ENCODE measurements around the gene AMIGO2.

The AMIGO2 gene

DNA sequence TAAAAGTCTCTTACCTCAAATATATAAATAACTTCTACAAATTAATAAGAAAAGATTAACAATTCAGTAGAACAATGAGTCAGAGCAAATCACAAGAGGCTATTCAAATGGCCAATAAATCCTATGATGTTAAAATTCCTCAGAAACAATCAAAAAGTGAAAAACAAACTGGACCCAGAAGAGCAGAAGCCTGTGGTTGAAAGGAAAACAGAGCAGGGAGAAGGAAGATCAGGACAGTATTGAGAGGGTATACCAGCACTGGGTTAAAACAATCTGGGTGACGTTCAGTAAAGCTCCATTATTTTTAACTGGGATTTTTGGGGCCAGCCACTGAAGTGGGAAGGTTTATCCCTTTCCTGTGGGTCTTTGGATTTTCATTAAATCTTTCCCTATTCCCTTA, 40.0 kb downstream of the AMIGO2 start (continued):
- TF ChIP-seq ZSCAN30 (tag by site-specific recombination; IDR thresholded peaks at IDR 0.05) (no peak), ZNF677 (tag by site-specific recombination; IDR thresholded peaks at IDR 0.05) (no peak), KLF7 (tag by site-specific recombination; IDR thresholded peaks at IDR 0.05; ENCODE audit: borderline replicate concordance) (no peak), ZFP3 (tag by site-specific recombination; IDR thresholded peaks at IDR 0.05; ENCODE audit: low read depth) (no peak), ZNF157 (tag by site-specific recombination; IDR thresholded peaks at IDR 0.05) (no peak), ZNF140 (tag by site-specific recombination; IDR thresholded peaks at IDR 0.05) (no peak), ZBTB48 (tag by site-specific recombination; IDR thresholded peaks at IDR 0.05) (no peak), ZBTB11 (tag by site-specific recombination; conservative IDR thresholded peaks at IDR 0.05; ENCODE audit: low read depth) (no peak), ZNF211 (tag by site-specific recombination; IDR thresholded peaks at IDR 0.05; ENCODE audit: low read depth) (no peak), ZNF26 (tag by site-specific recombination; IDR thresholded peaks at IDR 0.05) (no peak)
- TF ChIP-seq, protein P1, sequence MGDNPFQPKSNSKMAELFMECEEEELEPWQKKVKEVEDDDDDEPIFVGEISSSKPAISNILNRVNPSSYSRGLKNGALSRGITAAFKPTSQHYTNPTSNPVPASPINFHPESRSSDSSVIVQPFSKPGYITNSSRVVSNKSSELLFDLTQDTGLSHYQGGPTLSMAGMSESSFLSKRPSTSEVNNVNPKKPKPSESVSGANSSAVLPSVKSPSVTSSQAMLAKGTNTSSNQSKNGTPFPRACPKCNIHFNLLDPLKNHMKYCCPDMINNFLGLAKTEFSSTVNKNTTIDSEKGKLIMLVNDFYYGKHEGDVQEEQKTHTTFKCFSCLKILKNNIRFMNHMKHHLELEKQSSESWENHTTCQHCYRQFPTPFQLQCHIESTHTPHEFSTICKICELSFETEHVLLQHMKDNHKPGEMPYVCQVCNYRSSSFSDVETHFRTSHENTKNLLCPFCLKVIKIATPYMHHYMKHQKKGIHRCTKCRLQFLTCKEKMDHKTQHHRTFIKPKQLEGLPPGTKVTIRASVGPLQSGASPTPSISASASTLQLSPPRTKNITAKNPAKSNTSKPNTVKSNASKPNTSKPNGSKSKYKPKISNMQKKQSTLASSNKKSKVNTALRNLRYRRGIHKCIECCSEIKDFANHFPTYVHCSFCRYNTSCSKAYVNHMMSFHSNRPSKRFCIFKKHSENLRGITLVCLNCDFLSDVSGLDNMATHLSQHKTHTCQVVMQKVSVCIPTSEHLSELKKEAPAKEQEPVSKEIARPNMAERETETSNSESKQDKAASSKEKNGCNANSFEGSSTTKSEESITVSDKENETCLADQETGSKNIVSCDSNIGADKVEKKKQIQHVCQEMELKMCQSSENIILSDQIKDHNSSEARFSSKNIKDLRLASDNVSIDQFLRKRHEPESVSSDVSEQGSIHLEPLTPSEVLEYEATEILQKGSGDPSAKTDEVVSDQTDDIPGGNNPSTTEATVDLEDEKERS (tag by site-specific recombination; IDR thresholded peaks at IDR 0.05): no peak
- TF ChIP-seq, protein P2, sequence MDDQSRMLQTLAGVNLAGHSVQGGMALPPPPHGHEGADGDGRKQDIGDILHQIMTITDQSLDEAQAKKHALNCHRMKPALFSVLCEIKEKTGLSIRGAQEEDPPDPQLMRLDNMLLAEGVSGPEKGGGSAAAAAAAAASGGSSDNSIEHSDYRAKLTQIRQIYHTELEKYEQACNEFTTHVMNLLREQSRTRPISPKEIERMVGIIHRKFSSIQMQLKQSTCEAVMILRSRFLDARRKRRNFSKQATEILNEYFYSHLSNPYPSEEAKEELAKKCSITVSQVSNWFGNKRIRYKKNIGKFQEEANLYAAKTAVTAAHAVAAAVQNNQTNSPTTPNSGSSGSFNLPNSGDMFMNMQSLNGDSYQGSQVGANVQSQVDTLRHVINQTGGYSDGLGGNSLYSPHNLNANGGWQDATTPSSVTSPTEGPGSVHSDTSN (CRISPR knock-in tag; IDR thresholded peaks at IDR 0.05): no peak
- TF ChIP-seq, protein P3, sequence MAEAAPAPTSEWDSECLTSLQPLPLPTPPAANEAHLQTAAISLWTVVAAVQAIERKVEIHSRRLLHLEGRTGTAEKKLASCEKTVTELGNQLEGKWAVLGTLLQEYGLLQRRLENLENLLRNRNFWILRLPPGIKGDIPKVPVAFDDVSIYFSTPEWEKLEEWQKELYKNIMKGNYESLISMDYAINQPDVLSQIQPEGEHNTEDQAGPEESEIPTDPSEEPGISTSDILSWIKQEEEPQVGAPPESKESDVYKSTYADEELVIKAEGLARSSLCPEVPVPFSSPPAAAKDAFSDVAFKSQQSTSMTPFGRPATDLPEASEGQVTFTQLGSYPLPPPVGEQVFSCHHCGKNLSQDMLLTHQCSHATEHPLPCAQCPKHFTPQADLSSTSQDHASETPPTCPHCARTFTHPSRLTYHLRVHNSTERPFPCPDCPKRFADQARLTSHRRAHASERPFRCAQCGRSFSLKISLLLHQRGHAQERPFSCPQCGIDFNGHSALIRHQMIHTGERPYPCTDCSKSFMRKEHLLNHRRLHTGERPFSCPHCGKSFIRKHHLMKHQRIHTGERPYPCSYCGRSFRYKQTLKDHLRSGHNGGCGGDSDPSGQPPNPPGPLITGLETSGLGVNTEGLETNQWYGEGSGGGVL (tag by site-specific recombination; IDR thresholded peaks at IDR 0.05): no peak

GRCh38 chr12:47039079-47039478, 40.7 kb downstream of the AMIGO2 start:
- no peak overlapping the region for H3K27ac ChIP-seq (ENCODE audit: extremely low read depth, low read depth, low read length)
- no peaks in the 10 kb centered on the region for H3K4me1 ChIP-seq (ENCODE audit: control insufficient read depth, insufficient read depth, low read length)
- H3K9me3 ChIP-seq (ENCODE audit: control insufficient read depth, insufficient read depth, low read depth, low read length): no peaks in the 10 kb centered on the region
- no peaks in the 10 kb centered on the region for H3K36me3 ChIP-seq (ENCODE audit: control insufficient read depth in 2 of 2, insufficient read depth in 1 of 2, low read length in 2 of 2)
- CTCF ChIA-PET: interaction anchor here (0.8 kb wide), 1 partner anchor 269 kb away, joined by 3 read pairs; no protein-coding TSS in a partner anchor
- no peak overlapping the region for H3K4me3 ChIP-seq (ENCODE audit: low read depth, low read length)
- POLR2A ChIA-PET: no interaction called here
- no peak for TF ChIP-seq PRDM6 (tag by site-specific recombination; IDR thresholded peaks at IDR 0.05)
- TF ChIP-seq ZNF785 (tag by site-specific recombination; IDR thresholded peaks at IDR 0.05): no peak
- TF ChIP-seq, protein P4, sequence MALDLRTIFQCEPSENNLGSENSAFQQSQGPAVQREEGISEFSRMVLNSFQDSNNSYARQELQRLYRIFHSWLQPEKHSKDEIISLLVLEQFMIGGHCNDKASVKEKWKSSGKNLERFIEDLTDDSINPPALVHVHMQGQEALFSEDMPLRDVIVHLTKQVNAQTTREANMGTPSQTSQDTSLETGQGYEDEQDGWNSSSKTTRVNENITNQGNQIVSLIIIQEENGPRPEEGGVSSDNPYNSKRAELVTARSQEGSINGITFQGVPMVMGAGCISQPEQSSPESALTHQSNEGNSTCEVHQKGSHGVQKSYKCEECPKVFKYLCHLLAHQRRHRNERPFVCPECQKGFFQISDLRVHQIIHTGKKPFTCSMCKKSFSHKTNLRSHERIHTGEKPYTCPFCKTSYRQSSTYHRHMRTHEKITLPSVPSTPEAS (tag by site-specific recombination; IDR thresholded peaks at IDR 0.05): no peak
- TF ChIP-seq ZBTB49 (tag by site-specific recombination; IDR thresholded peaks at IDR 0.05; ENCODE audit: low read depth): no peak
- TF ChIP-seq KLF17 (tag by site-specific recombination; IDR thresholded peaks at IDR 0.05): no peak
- TF ChIP-seq ZNF677 (tag by site-specific recombination; IDR thresholded peaks at IDR 0.05): no peak

Measured in HEK293 (cell line).